CD4-positive, alpha-beta T cell treated with Interleukin-2 at 100 ng/mL for 4 hours (primary cell): ENCODE data around the gene ABCF2.

Experiments used
- DNase-seq: peaks from one replicate; pipeline ENCODE4 v3.0.0-alpha.2; 2020; ENCODE audit warnings: low spot score

ABCF2 gene

DNA sequence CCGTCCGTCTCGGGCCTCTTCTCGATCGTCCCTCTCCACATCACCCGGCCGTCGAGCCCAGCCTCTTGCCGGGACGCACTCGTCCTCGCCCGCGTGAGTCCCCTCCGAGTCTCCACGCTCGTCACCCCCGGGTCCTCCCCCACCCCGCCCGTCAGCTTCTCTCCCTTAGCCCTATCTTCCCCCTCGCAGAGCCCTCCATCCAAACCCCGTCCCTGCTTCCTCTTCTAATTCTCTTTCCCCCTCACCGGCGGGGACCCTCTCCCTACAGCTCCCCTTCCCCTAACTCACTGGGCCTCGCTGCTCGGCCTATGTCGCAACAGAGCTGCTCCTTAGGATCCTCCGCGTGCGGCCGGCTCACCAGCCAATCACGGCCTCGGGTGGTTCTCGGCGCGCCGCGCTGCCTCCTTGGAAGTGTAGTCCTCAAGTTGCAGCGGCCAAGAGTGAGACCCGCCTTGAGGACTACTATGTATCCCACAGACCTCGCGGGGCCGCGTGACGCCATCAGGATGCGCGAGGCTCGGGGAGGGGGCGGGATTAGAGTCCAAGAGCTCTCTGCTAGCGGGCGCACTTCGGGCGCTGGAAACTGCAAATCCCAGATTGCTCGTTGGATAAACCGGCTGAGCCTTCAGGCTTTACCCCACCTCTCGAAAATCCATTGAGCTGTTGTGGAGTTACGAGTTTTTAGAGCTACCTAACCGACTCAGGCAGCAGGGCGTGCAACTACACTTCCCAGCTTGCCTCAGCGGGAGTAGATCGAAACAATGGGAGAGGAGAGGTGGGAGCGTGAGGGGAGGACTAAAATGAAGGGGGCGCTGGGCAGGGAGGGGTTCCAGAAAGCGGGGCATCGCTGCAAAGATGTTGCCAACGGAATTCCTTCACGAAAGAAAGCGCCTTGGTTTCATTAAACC, at the start of gene ABCF2:
TSS of gene ABCF2 (minus strand) at position 331 of the 908 bp plus-strand sequence. CDS start 747 bp downstream, outside the sequence.
- DNase-seq: peak; percentile 97

GRCh38 chr7:151275813-151276577, 49.0 kb upstream of the ABCF2 start:
- no peak for DNase-seq

- DNase-seq: no peak
Observed at GRCh38 chr7:151274936-151275812, 48.2 kb upstream of the ABCF2 start.

GRCh38 chr7:151274396-151274795, 47.4 kb upstream of the ABCF2 start:
- no peak for DNase-seq

DNA sequence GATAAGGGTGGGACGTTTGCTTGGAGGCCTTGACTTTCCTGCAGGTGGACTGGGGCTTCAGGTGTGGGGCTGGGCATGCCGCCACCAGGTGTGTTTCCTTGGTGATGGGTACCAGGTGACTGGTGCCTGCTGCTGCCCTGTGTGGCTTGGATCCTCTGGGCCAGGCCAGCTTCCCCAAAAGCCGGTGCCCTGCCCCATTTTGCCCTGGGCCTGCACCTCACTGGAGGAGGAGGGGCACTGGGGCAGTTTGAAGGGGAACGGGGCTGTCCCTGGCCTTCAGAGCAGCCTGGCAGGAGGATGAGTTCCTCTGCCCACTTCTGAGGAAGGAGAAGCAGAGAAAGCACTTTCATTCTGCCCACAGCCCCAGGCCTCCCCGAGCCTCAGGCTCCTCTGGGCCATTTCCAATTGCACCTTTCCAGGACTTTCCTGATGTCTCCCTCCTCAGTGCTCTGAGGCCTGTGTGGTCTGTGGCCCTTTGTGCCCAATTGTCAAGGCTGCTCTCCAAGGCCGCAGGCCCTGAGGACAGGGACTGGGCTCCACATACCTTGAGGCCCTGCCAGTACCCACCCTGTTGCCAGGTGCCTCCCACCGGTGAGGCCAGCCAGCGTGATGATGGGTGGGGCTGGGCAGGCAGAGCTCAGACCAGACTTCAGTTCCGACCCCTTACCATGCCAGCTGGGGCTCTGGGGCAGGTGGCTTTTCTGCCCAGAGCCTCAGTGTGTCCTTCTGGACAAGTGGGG, 46.8 kb upstream of the ABCF2 start:
- no peak for DNase-seq

DNA sequence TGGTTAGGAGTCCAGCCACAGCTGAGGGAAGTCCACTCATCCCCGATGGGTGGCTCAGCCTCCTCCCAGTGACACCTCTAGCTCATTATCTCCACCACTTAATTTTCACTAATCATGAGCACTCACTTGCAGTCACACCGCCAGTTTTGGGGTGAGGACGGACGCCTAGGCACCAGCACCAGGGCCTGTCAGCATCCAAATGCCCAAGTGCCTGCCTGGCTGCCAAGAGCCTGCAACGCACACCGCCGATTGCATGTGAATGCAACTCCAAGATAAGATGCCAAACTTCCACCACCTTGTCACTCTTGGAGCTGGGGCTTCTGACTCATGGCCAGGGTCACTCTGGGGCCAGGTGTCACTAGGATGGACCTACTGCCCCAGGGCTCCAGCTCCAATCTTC, 45.9 kb upstream of the ABCF2 start:
- no peak for DNase-seq

DNA sequence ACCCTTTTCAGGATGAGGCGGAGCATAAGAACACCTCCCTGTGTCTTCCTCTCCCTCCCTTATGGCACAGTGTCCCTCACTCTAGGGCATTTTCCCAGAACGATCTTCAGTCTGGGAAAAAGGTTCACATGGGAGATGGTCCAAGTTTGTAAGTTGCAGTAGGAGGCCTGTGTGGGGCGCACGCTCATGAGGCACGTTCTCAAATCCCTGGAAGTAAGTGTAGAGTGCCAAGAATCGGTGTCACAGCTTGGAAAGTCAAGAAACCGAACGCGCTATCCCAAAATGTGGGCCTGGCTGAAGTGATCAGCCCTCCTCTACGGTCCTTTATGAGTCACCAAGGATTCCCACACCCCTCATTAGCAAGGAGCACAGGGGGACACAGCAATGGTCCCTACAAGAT, 45.4 kb upstream of the ABCF2 start:
- no peak for DNase-seq

- no peak for DNase-seq
Observed at GRCh38 chr7:151271699-151272355, 44.8 kb upstream of the ABCF2 start.

- DNase-seq: no peak
Observed at GRCh38 chr7:151269511-151269910, 42.5 kb upstream of the ABCF2 start.

GRCh38 chr7:151265351-151265931, 38.4 kb upstream of the ABCF2 start:
- no peak for DNase-seq

GRCh38 chr7:151264615-151265014, 37.6 kb upstream of the ABCF2 start:
- DNase-seq: no peak

GRCh38 chr7:151261529-151261928, 34.5 kb upstream of the ABCF2 start:
- DNase-seq: no peak

- DNase-seq: no peak
Observed at GRCh38 chr7:151260883-151261282, 33.9 kb upstream of the ABCF2 start.

GRCh38 chr7:151260471-151260870, 33.5 kb upstream of the ABCF2 start:
- no peak for DNase-seq

GRCh38 chr7:151257990-151258389, 31.0 kb upstream of the ABCF2 start:
- no peak for DNase-seq

- DNase-seq: no peak
Observed at GRCh38 chr7:151256410-151257045, 29.5 kb upstream of the ABCF2 start.

DNA sequence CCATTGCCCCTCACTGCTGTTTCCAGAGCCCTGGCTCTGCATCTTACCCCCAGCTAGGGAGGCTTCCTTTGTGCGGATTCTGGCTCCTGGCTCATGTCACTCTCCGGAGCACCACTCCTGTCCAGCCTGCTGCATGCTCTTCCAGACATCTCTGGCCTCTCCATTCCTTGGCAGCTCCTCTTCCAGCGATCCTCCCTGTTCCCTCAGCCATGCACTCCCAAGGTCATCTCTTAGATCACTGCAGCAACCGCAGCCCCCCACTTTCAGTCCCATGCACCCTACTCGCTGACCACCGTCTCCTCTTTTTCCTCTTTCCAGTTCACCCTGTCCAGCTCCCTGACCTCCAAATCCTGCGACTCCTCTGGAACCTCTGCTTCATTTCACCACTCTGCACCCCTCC, 28.4 kb upstream of the ABCF2 start:
- no peak for DNase-seq

GRCh38 chr7:151254851-151255250, 27.8 kb upstream of the ABCF2 start:
- DNase-seq: no peak

GRCh38 chr7:151254316-151254715, 27.3 kb upstream of the ABCF2 start:
- DNase-seq: no peak
